Measurements from ENCODE around the gene PCBP3. TPM values are rescaled to one million over a fixed set of nuclear protein-coding genes. Genes with fewer than 3 reads are reported as not detected.
A peak's percentile ranks its signal among the peaks of the same experiment; 100 is the strongest.

The PCBP3 gene
- total and polyA plus RNA-seq, 2 of the 13 experiments (the other 11 are each of a cell fraction or from before 2014, with no cell fraction given) = not detected

GRCh38 chr21:45595574-45596295 lies 47.8 kb upstream of the PCBP3 start:
- WGBS (ENCODE audit: low lambda C conversion rate) = 77% methylated on average over 7 of the region's 16 CpGs
- no peak overlapping the region for H3K27ac ChIP-seq (ENCODE audit: extremely low read length, insufficient read depth, low read length)
- H3K27me3 ChIP-seq (ENCODE audit: control insufficient read depth in 1 of 2, insufficient read depth in 2 of 2, low read length in 2 of 2) = no peaks in the 10 kb centered on the region; a peak in 3 of 5 replicates
- ChIA-PET CTCF (ENCODE audit: low intra/inter-chr PET ratio, low total read pairs) (interaction anchor here (1.4 to 3.2 kb wide), 3 partner anchors 40 to 225 kb away, joined by 6 to 36 read pairs (median 7); no protein-coding TSS in a partner anchor), POLR2A (interaction anchor here (2.9 kb wide), 1 partner anchor 40 kb away, joined by 11 read pairs; no protein-coding TSS in a partner anchor)
- H3K4me3 ChIP-seq (replicated peaks in 1 of 3; ENCODE audit: insufficient read depth in 1 of 3, low read depth in 2 of 3, low read length in 3 of 3) = no peak overlapping the region
- FAIRE-seq = no peak
- intact Hi-C loops (cut with micrococcal nuclease; ENCODE audit: unreplicated experiment) = loop anchor here (1.0 kb wide), 1 partner anchor 225 kb away; no protein-coding TSS in a partner anchor
- H3K4me1 ChIP-seq (ENCODE audit: insufficient read depth, low read length) = no peaks in the 10 kb centered on the region
- DNase-seq (ENCODE audit: low spot score) = no peak
- H3K36me3 ChIP-seq (replicated peaks in 1 of 2; ENCODE audit: control insufficient read depth in 1 of 2, insufficient read depth in 2 of 2, low read length in 2 of 2) = no peaks in the 10 kb centered on the region
- no peaks in the 10 kb centered on the region for H3K79me2 ChIP-seq (ENCODE audit: insufficient read depth, low read length)
- no peak for ATAC-seq
- BruUV-seq (replicated peaks) = no TSS peak
- H4K20me1 ChIP-seq (ENCODE audit: insufficient read depth, low read length) = no peaks in the 10 kb centered on the region
- H3K4me2 ChIP-seq (ENCODE audit: low read depth, low read length) = no peak overlapping the region
- H2AFZ ChIP-seq (ENCODE audit: low read length) = no peak overlapping the region
- H3K9ac ChIP-seq (ENCODE audit: insufficient read depth, low read depth, low read length) = no peak overlapping the region
- H3K9me3 ChIP-seq (ENCODE audit: low read length) = no peaks in the 10 kb centered on the region
- TF ChIP-seq, protein P1, sequence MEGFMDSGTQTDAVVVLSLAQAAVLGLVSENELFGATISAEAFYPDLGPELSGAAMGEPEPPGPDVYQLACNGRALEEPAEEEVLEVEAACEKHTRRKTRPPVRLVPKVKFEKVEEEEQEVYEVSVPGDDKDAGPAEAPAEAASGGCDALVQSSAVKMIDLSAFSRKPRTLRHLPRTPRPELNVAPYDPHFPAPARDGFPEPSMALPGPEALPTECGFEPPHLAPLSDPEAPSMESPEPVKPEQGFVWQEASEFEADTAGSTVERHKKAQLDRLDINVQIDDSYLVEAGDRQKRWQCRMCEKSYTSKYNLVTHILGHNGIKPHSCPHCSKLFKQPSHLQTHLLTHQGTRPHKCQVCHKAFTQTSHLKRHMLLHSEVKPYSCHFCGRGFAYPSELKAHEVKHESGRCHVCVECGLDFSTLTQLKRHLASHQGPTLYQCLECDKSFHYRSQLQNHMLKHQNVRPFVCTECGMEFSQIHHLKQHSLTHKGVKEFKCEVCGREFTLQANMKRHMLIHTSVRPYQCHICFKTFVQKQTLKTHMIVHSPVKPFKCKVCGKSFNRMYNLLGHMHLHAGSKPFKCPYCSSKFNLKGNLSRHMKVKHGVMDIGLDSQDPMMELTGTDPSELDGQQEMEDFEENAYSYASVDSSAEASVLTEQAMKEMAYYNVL (CRISPR knock-in tag; IDR thresholded peaks at IDR 0.05; ENCODE audit: borderline replicate concordance) = no peak
- peak; percentile 92 for TF ChIP-seq MNT (IDR thresholded peaks at IDR 0.05)
- in situ Hi-C loops (cut with HindIII; ENCODE audit: extremely low pct_ligation_motif_present, low pct_unique_long_range_greater_than_20kb) = loop anchor here (5.0 kb wide), 1 partner anchor 38 kb away; no protein-coding TSS in a partner anchor

Data from HepG2 (cell line).